Ammon's horn (tissue), 1 donor: Measurements from ENCODE around the gene CGB5.
"Not testable (repeated sequence)": the region's sequence is repeated elsewhere in the genome, so short reads cannot be mapped to it uniquely, and the experiment has no call there.

Experiments used
- DNase-seq: peaks from one replicate; pipeline ENCODE4 v3.0.0-alpha.2; 2016; ENCODE audit warnings: low spot score

CGB5 gene

GRCh38 chr19:49043548-49043947 lies at the start of gene CGB5:
CGB5 (plus strand) TSS chr19:49043848; CDS start chr19:49044210, 362 bp downstream.
- DNase-seq: not testable (repeated sequence)

GRCh38 chr19:48994035-48994386 lies 49.6 kb upstream of the CGB5 start:
- no peak for DNase-seq

GRCh38 chr19:48997972-48998371 lies 45.7 kb upstream of the CGB5 start:
- no peak for DNase-seq

GRCh38 chr19:48999481-49000325 lies 43.9 kb upstream of the CGB5 start:
- peak; percentile 55 for DNase-seq

- no peak for DNase-seq
Measured at GRCh38 chr19:49004133-49004532, 39.5 kb upstream of the CGB5 start.

GRCh38 chr19:49004964-49005614 lies 38.6 kb upstream of the CGB5 start:
- no peak for DNase-seq

- no peak for DNase-seq
Measured at GRCh38 chr19:49006905-49007304, 36.7 kb upstream of the CGB5 start.

GRCh38 chr19:49009828-49010227 lies 33.8 kb upstream of the CGB5 start:
- no peak for DNase-seq

- no peak for DNase-seq
Measured at GRCh38 chr19:49010453-49010852, 33.2 kb upstream of the CGB5 start.

GRCh38 chr19:49011194-49011593 lies 32.5 kb upstream of the CGB5 start:
- DNase-seq: no peak

GRCh38 chr19:49014123-49014869 lies 29.4 kb upstream of the CGB5 start:
- DNase-seq: no peak

GRCh38 chr19:49014870-49015255 lies 28.8 kb upstream of the CGB5 start:
- no peak for DNase-seq

- DNase-seq: no peak
Measured at GRCh38 chr19:49016067-49016839, 27.4 kb upstream of the CGB5 start.

- DNase-seq: no peak
Measured at GRCh38 chr19:49017041-49017665, 26.5 kb upstream of the CGB5 start, which contains the start of gene LHB. LHB (minus strand) TSS chr19:49017091; CDS start chr19:49017081, 10 bp downstream.

GRCh38 chr19:49017666-49018351 lies 25.8 kb upstream of the CGB5 start:
- DNase-seq: no peak

- DNase-seq: not testable (repeated sequence)
Measured at GRCh38 chr19:49018388-49019241, 25.0 kb upstream of the CGB5 start.

- no peak for DNase-seq
Measured at GRCh38 chr19:49019242-49019932, 24.3 kb upstream of the CGB5 start.

- DNase-seq: no peak
Measured at GRCh38 chr19:49020342-49020741, 23.3 kb upstream of the CGB5 start.
